NCI-H1930 (cell line): Measurements from ENCODE around the gene NWD2.
"Not testable (repeated sequence)": the region's sequence is repeated elsewhere in the genome, so short reads cannot be mapped to it uniquely, and the experiment has no call there.

Source experiments
- DNase-seq, 2 experiments: peaks; one replicate each; lab custom pipeline; 2025; lab: John Stamatoyannopoulos, UW

Gene NWD2

DNA sequence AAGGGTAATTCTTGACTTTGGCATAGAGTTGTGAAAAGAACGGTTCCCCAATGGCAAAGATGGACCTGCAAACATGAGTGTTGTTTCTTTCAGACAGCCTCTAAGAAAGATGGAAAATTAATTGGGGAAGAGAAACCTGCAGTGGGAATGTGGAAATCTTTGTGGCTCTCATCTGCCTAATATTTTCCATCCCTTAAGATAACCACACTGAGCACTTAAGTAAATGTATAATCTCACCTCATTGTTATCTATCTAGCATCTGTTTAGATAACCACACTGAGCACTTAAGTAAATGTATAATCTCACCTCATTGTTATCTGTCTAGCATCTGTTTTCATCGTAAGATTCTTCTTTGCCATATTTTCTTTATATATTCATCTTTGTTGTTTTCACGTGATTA is 149.3 kb downstream of the NWD2 start:
- no peak for DNase-seq

DNA sequence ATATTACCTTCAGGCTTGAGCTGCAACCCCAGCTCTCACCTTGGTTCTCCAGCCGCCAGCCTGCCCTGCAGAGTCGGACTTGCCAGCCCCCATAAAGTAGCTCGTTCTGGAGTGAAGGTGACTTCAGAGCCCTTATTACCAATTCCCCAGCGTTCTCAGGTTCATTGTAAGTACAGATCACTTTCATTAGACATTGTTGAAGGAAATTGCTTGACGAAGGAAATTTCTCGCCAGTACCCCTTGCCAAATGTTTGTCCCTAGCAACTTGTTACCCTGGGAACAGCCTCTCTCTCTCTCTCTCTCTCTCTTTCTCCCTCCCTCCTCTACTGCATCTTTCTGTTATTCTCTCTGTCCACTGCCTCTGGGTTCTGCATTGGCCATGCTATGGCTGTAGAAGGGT is 153.0 kb downstream of the NWD2 start:
- DNase-seq = no peak

DNA sequence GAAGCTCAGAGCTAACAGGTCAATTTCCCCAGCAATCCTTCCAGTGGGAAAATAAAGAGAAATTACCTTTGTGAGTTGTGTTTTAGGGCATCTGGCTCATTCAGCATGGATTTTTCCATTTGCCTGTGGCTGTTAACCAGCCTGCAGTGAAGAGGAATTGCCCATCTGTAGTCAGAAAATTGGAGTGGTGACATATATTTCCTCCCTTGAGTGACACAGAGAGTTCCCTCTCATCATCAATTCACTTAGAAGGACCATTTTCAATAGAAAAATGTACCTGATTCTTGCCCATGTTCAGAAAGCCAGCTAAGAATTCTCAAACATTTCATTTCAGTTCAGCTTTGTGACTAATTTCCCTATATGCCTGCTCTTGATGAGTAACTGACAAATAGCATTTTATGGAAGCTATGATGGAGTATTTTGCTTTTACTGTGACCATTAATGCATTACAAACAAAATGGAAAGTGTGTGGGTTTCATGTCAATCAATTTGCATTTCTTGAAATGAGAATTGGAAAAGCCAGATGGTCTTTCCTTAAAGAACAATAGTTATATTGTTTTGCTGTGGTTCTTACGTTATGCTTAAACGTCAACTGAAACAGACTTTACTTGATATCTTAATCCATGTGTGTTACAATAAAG is 155.8 kb downstream of the NWD2 start:
- no peak for DNase-seq

DNA sequence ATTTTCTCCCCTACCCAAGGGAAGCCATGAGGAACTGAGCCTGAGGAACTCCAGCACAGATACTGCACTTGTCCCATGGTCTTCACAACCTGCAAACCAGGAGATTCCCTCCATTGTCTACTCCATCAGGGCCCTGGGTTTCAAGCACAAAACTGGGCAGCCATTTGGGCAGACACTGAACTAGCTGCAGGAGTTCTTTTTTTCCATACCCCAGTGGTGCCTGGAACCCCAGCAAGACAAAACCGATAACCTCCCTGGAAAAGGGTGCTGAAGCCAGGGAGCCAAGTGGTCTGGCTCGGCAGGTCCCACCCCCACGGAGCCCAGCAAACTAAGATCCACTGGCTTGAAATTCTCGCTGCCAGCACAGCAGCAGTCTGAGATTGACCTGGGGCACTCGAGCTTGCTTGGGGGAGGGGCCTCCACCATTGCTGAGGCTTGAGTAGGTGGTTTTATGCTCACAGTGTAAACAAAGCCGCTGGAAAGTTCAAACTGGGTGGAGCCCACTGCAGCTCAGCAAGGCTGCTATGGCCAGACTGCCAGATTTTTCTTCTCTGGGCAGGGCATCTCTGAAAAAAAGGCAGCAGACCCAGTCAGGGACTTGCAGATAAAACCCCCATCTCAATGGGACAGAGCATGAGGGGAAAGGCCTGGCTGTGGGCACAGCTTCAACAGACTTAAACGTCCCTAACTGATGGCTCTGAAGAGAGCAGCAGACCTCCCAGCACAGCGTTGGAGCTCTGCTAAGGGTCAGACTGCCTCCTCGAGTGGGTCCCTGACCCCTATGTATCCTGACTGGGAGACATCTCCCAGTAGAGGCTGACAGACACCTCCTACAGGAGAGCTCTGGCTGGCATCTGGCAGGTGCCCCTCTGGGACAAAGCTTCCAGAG is 163.6 kb downstream of the NWD2 start:
- not testable (repeated sequence) for DNase-seq

DNA sequence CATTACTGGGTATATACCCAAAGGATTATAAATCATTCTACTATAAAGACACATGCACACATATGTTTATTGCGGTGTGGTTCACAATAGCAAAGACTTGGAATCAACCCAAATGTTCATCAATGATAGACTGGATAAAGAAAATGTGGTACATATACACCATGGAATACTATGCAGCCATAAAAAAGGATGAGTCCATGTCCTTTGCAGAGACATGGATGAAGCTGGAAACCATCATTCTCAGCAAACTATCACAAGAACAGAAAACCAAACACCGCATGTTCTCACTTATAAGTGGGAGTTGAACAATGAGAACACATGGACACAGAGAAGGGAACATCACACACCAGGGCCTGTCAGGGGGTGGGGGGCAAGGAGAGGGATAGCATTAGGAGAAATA is 169.1 kb downstream of the NWD2 start:
- not testable (repeated sequence) for DNase-seq

DNA sequence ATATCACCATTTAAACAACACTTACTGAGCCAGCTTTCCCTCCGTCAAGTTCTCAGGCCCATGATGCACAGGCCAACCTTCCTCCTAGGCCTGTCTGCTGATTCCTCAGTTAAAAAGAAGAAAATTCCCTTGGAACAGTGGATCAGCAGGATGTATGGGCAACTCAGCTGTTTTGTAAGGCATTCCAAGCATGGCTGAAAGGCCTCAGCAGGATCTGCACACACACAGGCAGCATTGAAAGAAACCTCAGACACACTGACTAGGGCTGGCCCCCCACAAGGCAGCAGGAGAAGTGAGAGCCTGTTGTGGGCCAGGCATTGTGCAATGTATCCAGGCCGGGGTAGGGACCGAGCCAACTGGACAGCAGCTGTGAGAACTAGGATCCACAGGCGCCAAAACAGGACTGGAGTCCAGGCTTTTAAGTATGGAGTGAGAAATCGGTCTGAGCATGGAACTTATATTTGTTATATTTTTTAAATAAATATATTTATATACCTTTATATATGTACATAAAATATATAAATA is 171.4 kb downstream of the NWD2 start:
- DNase-seq = no peak

DNA sequence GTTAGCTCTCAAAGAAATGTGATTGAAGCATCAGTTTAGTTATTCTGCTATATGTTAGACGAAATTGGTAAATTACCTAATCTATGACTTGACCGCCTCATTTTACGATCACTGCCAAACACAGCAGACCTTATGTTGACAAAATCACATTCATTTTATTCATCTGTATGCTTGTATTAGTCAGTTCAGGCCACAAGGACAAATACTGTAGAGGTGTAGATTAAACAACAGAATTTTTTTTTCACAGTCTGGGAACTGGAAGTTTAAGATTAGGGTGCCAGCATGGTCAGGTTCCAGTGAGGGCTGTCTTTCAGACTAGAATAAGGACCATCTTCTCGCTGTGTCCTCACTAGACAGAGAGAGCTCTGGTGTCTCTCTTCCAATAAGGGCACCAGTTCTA is 177.1 kb downstream of the NWD2 start:
- DNase-seq = no peak

DNA sequence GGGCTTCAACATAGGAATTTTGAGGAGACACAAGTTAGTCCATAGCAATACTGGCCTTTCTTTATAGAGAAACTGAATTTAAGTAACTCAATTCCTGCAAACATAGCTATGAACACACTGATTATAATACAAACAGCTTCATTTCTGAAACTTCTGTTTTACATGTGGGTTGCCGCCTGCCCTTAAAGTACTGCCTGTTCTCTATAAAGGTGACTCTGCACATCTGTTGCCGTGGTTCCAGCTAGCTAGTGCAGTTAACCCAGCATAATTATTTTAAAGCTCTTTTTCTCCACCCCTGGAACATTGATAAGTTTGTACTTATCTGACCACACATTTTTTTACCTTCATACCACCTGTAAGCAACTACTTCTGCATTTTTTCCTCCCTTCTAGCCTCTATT is 177.6 kb downstream of the NWD2 start:
- DNase-seq = no peak

DNA sequence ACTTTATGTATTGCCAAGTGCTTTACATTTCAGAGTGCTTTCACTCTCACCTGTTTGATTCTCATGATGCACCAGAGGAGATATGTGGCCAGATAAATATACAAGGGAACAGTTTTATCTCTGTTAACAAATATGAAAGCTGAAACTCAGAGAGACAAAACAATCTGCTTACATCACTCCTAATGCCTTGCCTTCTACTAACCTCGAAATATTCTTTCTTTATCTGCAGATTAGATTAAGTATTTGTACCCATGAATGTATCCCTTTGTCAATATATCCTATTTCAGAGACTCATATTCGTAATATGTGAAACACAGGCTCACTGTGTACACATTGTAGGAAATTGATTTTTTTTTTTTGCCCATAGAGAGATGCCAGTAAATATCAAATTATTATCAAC is 178.1 kb downstream of the NWD2 start:
- DNase-seq = no peak

DNA sequence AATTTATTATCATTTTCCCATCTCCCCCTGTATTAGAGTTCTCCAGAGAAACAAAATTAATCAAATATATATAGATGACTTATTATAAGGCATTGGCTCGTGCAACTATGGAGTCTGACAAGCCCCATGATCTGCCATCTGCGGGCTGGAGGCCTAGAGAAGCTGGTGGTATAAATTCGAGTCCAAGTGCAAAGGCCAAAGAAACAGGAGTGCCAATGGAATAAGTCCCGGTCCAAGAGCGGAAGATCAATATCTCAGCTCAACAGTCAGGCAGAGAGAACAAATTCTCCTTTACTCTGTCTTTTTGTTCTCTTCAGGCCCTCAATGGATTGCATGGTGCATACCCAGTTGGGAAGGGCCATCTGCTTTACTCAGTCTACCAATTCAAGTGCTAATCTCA is 178.8 kb downstream of the NWD2 start:
- DNase-seq = no peak

DNA sequence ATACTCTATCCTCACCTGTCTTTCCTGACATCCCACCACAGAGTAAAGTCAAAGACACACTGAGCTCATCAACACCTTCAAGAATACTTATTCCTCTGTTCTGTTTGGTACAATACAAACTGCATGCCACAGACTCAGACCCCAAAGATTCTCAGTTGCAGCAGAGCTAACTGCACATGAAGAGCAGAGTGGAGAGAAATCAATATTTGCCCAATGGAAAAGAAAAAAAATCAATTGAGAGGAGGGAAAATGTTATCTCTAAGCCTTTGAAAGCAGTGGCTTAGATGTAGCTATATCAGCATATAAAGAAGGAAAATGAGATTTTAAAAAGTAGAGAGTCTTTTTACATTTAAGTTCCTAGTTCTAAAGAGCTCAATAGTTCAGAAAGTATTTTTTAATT is 180.2 kb downstream of the NWD2 start:
- DNase-seq = no peak

DNA sequence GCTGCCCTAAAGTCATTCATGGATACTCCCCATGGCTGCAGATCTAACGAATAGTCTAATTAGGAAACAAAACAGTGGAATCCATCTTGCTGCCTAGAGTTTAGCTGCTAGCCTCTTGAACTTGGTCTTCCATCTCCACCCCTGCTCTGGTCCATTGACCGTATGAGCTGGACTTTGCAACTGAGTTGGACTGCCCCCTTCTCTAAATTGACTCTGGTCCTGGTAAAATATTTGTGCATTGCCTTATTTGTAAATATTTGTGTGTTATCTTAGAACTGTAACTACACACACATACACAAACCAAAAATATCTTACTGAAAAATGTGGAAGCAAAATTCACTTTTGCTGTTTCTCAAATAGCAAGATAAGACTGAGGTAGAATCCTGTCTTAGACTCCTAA is 181.3 kb downstream of the NWD2 start:
- no peak for DNase-seq

DNA sequence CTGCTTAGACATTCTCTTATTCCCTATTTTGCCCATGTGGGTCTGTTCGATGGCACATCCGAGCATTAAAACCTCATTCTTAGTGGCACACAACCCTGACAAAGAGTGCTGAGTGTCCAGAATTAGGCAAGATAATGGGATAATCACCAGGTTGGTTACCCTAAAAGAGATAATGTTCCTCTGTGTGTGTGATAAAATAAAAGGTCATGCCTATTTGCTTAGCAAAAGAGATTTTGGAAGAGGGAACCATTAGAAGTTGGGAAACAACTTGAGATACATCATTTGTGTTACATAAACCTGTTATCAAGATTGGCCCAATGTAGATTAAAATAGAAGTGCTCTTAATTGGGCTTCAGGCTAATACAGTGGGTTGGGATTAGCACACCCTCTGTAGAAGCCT is 182.7 kb downstream of the NWD2 start:
- no peak for DNase-seq

DNA sequence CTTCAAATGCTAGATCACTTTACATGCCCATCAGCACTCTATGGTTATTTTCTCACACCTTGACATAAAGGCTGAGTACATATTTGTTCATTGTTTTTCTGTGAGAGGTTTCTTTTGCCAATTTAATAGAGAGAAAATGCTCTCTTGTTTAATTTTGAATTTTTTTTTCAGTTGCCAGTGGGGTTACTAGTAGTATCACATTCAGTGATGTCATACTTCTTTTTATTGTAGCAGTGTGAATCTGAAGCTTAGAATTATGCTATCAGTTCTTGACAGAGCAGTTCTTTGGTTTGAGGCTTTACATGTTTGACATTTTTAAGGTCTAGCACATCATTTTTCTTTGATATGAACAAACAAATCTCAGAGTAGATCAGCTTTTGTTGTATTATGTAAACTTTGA is 185.4 kb downstream of the NWD2 start:
- DNase-seq = no peak

DNA sequence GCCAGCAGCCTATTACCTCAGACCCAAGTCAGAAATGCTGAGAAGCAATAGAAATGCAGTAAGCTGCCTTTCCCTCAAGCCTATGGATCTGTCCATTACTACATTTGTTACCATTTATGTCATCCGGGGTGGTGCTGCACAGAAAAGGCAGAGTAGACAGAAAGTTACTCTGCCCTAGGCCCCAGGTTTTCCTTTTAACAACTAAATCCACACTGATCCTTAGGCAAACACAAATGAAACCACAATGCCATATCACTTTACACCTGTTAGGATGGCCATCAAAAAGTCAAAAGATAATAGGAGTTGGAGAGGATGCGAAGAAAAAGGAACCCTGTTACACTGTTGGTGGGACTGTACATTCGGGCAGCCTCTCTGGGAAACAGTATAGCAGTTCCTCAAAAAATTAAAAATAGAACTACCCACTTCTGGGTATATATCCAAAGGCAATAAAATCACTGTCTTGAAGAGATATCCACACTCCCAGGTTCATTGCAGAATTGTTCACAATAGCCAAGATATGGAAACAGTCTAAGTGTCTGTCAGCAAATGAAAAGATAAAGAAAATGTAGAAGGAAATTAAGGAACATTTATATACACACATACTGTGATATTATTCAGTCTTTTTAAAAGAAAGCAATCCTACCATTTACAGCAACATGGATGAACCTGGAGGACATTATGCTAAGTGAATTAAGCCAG is 186.3 kb downstream of the NWD2 start:
- DNase-seq = no peak

DNA sequence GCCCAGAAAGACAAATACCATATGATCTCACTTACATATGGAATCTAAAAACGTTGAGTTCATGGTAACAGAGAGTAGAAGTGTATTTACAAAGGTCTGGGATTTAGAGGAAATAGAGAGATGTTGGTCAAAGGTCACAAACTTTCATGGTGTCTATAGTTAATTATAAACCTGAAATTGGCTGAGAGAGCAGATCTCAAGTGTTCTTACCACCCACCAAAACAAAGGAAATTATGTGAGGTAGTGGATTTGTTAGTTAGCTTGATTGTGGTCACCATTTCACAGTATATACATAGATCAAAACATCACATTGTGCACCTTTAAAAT is 186.8 kb downstream of the NWD2 start:
- DNase-seq = no peak

DNA sequence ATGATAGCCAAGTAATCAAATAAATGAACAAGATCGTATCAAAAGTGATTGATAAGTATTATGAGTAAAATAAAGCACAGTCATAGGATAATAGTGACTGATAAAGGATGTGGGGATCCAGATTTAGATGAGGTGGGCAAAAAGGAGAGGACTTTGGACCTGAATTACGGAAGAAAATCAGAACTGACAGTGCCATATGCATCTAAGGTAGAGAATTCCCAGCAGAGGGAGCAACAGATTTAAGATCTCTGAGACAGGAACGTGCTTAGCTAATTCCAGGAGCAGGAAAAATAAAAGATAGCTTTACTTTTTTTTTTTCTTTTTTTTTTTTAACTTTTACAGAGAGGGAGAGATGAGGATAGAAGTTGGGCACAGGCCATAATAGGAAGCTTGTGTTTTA is 189.9 kb downstream of the NWD2 start:
- no peak for DNase-seq

DNA sequence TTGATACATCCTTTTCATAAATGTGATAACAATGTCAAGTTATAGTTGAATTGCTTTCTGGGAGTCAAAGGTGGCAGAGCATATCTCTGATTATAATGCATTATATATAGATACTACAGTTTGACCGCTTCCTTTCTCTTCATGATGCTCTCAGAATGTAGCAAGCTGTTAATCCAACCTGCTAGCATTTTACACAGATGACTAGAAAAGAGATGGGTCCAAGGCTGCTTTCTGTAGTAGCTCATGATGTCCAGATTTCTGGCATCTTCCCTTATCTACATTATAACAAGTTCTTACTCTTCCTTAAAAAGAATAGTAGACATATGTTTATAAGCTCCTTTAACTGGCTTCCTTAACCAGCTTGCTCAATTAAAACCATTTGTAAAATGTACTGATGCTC is 192.0 kb downstream of the NWD2 start:
- no peak for DNase-seq

DNA sequence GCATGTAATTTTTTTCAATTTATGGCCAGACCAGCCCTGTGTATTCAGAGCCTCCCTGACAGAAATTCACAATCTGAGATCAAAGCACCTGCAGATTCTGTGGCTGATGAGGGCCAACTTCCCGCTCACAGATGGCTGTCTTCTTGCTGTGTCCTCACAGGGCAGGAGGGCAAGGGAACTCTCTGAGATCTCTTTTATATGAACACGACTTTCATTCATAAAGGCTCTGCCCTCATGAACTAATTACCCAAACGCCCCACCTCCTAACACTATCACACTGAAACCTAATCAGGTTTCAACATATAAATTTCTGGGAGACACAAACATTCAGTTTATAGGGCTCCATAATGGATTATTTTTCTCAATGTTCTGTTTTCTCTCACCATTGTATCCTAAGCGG is 192.6 kb downstream of the NWD2 start:
- no peak for DNase-seq

DNA sequence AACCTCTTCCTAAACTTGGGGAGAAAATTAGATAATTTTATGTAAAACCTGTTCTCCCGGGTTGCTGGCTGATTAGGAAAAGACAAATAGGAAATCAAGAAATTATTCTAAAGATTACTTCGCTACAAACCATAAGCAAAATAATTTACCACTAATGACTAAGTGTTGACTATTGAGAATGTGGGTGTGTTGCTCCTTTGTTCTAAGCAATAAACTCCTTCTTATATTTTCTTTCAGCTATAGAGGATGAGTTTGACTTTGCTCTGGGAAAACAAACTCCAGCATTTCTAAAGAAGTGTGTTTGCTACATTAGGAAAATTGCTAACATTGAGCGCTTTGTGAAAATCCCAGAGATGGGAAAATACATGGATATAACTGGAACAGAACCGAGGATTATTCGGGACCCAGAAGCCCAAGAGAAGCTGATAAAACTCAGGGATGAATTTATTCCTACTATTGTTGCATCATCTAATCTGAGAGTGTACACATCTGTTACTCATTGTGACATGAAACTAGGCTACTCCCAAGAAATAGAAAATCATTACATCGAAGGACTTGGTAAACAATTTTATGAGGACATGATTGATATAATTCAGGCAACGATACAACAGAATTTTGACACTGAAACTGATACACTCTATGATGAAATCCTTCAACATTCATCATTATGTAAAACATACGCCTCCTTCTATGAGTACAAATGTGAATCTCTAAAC is 194.2 kb downstream of the NWD2 start:
- DNase-seq = no peak

DNA sequence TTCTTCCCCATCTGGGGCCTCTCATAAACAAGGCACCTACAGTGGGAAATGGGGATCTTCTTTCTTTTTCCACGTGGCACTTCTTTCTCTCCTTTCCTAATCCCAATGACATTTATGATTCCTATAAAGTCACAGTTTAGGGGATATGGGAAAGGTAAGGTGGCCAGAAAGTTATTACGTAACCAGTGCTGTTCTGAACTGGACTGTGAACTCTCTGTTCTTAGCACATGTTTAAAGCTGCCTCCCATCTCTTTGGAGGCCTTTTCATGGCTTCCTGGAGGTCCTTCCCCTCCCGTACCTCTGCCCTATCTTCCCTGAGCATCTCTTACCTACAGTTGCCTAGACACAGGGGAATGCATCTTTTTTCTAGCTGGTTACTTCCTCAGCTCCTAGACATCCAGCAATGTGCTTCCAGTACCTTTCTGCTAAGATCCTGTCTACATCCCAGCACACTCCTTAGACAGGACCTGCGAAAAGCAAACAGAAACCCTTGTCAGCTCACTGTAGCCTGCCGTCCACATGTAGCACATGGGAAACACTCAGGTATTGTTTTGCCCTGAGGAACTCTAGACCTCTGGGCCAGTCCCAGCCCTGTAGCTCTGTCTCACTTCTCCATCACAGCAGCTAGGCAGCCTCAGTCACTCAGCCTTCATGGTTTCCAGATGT is 195.4 kb downstream of the NWD2 start:
- no peak for DNase-seq

DNA sequence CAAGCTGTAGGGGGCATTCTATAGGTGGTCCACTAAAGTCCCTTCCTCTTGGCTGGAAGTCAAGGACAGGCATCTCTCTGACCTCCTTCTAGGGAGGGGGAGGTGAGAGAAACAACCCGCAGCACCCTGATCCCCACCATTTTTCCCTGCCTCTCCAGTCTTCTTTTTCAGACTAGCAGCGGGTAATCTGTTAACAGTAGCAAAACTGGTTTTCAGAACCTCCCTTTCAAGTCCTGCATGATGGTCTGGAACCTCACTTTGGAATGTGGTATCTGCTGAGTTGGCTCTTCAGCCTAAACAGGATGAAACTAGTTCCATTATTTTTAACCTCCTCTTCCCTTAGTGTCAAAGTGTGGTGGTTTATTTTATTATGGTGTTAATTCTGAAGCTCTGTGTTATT is 196.0 kb downstream of the NWD2 start:
- DNase-seq = no peak
